ENCODE results near the gene C9orf152. TPM values are rescaled to one million over a fixed set of nuclear protein-coding genes. Genes with fewer than 3 reads are reported as not detected.

The C9orf152 gene
- total and polyA plus RNA-seq, 2 experiments from 2014 or later: not detected

DNA sequence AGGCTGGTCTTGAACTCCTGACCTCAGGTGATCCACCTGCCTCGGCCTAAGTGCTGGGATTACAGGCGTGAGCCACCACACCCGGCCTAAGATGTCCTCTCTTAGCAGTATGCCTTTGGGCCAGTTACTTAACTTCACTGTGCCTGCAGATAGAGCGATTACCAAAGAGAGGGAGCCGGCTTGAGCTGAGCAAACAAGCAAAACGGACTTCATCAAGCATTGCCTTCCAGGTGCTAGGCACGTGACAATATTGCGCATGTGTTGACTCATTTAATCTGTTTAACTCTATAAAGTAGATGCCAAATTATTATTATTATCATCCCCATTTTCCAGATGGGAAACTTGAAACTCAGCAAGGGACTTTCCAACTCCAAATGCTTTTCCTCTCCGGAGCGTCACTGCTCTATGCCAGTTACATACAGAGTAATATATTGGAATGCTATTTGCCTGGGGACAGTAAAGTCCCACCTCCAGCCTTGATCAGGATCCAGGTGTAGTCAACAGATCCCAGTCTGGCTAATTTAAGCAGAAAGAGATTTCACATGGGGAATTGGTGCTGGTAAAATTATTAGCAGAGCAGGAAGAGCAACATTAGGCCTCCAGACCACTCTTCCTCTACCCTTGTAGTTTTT is 5.6 kb upstream of the C9orf152 start:
- no peak for ATAC-seq
- TF ChIP-seq POLR2AphosphoS5 (IDR thresholded peaks at IDR 0.05; ENCODE audit: low read depth) (no peak), NANOG (IDR thresholded peaks at IDR 0.05; ENCODE audit: borderline replicate concordance) (no peak), CREB1 (CRISPR knock-in tag; IDR thresholded peaks at IDR 0.05; ENCODE audit: low read depth) (no peak), ETS1 (IDR thresholded peaks at IDR 0.05) (no peak), EZH2 (IDR thresholded peaks at IDR 0.05; ENCODE audit: low read depth, unreplicated experiment) (no peak), ZNF114 (CRISPR knock-in tag; IDR thresholded peaks at IDR 0.05) (no peak), CTCF (conservative IDR thresholded peaks at IDR 0.05; ENCODE audit: low read depth in 2 of 2) (no peak), EZH2phosphoT487 (IDR thresholded peaks at IDR 0.05; ENCODE audit: unreplicated experiment) (no peak), JUNB (IDR thresholded peaks at IDR 0.05; ENCODE audit: unreplicated experiment) (no peak)
- TF ChIP-seq, protein P1, sequence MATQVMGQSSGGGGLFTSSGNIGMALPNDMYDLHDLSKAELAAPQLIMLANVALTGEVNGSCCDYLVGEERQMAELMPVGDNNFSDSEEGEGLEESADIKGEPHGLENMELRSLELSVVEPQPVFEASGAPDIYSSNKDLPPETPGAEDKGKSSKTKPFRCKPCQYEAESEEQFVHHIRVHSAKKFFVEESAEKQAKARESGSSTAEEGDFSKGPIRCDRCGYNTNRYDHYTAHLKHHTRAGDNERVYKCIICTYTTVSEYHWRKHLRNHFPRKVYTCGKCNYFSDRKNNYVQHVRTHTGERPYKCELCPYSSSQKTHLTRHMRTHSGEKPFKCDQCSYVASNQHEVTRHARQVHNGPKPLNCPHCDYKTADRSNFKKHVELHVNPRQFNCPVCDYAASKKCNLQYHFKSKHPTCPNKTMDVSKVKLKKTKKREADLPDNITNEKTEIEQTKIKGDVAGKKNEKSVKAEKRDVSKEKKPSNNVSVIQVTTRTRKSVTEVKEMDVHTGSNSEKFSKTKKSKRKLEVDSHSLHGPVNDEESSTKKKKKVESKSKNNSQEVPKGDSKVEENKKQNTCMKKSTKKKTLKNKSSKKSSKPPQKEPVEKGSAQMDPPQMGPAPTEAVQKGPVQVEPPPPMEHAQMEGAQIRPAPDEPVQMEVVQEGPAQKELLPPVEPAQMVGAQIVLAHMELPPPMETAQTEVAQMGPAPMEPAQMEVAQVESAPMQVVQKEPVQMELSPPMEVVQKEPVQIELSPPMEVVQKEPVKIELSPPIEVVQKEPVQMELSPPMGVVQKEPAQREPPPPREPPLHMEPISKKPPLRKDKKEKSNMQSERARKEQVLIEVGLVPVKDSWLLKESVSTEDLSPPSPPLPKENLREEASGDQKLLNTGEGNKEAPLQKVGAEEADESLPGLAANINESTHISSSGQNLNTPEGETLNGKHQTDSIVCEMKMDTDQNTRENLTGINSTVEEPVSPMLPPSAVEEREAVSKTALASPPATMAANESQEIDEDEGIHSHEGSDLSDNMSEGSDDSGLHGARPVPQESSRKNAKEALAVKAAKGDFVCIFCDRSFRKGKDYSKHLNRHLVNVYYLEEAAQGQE (IDR thresholded peaks at IDR 0.05; ENCODE audit: unreplicated experiment): no peak
- TF ChIP-seq, protein P2, sequence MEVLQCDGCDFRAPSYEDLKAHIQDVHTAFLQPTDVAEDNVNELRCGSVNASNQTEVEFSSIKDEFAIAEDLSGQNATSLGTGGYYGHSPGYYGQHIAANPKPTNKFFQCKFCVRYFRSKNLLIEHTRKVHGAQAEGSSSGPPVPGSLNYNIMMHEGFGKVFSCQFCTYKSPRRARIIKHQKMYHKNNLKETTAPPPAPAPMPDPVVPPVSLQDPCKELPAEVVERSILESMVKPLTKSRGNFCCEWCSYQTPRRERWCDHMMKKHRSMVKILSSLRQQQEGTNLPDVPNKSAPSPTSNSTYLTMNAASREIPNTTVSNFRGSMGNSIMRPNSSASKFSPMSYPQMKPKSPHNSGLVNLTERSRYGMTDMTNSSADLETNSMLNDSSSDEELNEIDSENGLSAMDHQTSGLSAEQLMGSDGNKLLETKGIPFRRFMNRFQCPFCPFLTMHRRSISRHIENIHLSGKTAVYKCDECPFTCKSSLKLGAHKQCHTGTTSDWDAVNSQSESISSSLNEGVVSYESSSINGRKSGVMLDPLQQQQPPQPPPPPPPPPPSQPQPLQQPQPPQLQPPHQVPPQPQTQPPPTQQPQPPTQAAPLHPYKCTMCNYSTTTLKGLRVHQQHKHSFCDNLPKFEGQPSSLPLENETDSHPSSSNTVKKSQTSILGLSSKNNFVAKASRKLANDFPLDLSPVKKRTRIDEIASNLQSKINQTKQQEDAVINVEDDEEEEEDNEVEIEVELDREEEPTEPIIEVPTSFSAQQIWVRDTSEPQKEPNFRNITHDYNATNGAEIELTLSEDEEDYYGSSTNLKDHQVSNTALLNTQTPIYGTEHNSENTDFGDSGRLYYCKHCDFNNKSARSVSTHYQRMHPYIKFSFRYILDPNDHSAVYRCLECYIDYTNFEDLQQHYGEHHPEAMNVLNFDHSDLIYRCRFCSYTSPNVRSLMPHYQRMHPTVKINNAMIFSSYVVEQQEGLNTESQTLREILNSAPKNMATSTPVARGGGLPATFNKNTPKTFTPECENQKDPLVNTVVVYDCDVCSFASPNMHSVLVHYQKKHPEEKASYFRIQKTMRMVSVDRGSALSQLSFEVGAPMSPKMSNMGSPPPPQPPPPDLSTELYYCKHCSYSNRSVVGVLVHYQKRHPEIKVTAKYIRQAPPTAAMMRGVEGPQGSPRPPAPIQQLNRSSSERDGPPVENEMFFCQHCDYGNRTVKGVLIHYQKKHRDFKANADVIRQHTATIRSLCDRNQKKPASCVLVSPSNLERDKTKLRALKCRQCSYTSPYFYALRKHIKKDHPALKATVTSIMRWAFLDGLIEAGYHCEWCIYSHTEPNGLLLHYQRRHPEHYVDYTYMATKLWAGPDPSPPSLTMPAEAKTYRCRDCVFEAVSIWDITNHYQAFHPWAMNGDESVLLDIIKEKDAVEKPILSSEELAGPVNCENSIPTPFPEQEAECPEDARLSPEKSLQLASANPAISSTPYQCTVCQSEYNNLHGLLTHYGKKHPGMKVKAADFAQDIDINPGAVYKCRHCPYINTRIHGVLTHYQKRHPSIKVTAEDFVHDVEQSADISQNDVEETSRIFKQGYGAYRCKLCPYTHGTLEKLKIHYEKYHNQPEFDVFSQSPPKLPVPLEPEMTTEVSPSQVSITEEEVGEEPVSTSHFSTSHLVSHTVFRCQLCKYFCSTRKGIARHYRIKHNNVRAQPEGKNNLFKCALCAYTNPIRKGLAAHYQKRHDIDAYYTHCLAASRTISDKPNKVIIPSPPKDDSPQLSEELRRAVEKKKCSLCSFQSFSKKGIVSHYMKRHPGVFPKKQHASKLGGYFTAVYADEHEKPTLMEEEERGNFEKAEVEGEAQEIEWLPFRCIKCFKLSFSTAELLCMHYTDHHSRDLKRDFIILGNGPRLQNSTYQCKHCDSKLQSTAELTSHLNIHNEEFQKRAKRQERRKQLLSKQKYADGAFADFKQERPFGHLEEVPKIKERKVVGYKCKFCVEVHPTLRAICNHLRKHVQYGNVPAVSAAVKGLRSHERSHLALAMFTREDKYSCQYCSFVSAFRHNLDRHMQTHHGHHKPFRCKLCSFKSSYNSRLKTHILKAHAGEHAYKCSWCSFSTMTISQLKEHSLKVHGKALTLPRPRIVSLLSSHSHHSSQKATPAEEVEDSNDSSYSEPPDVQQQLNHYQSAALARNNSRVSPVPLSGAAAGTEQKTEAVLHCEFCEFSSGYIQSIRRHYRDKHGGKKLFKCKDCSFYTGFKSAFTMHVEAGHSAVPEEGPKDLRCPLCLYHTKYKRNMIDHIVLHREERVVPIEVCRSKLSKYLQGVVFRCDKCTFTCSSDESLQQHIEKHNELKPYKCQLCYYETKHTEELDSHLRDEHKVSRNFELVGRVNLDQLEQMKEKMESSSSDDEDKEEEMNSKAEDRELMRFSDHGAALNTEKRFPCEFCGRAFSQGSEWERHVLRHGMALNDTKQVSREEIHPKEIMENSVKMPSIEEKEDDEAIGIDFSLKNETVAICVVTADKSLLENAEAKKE (CRISPR knock-in tag; IDR thresholded peaks at IDR 0.05): no peak
- peaks cover 6% of the 10 kb centered on the region; the same call in 2 of the 3 replicates for H3K36me3 Mint-ChIP-seq (ENCODE audit: low read depth)

More for the DNA sequence above, 5.6 kb upstream of the C9orf152 start:
- Histone ChIP-seq H3K36me3 (ENCODE audit: insufficient read depth) (no peaks in the 10 kb centered on the region), H2AFZ (no peak overlapping the region), H3K4me2 (no peak overlapping the region), H3K27me3 (ENCODE audit: insufficient read depth) (no peaks in the 10 kb centered on the region), H3K4me1 (ENCODE audit: insufficient read depth) (no peaks in the 10 kb centered on the region), H3K27ac (ENCODE audit: low read depth) (no peak overlapping the region), H3K79me2 (replicated peaks; ENCODE audit: insufficient read depth) (no peaks in the 10 kb centered on the region), H3K4me3 (no peak overlapping the region), H4K20me1 (replicated peaks; ENCODE audit: insufficient read depth) (no peaks in the 10 kb centered on the region), H3F3A (replicated peaks; ENCODE audit: low read depth) (no peaks in the 10 kb centered on the region), H3K9me2 (ENCODE audit: insufficient read depth) (0 out of 2 replicates have a peak, but pooled peaks cover 4% of the 10 kb centered on the region)
- Mint-ChIP-seq H3K4me1 (no peaks in the 10 kb centered on the region), H3K4me3 (no peak overlapping the region), H3K27me3 (ENCODE audit: insufficient read depth, low read depth, poor library complexity) (peaks cover 3% of the 10 kb centered on the region), H3K9me3 (peaks cover 6% of the 10 kb centered on the region; the same call in 1 of the 3 replicates), H3K27ac (no peak overlapping the region)
- DNase-seq (ENCODE audit: low spot score): no peak
